ENCODE data around the gene GRIN3B.

Gene GRIN3B

DNA sequence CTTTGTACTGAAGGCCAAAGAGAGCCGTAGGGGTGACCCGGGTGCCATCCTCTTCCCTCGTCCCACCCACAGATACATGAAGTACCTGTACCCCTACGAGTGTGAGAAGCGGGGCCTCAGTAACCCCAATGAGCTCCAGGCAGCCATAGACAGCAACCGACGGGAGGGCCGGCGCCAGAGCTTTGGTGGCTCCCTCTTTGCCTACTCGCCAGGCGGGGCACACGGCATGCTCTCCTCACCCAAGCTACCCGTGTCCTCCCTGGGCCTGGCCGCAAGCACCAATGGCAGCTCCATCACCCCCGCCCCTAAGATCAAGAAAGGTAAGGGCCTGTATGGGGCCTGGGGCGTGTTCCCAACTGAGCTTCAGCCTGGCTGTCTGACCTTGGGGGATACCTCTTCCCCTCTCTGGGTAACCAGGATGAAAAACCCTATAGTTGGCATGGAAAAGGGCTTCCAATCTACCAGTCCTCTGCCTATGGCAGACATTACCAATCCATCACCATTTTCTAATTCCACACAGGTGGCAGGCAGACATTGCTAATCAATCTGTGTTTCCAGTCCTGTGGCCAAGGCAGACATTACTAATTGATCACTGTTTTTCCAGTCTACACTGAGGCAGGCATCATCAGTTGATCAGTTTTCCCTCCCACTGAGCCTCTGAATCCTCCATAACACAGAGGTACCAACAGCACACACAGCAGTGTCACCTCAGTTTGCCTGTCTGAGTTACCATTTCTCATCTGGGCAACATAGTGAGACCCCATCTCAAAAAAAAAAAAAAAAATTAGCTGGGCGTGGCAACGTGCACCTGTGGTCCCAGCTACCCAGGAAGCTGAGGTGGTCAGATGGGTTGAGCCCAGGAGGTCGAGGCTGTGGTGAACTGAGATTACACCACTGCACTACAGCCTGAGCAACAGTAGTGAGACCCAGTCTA, 35.2 kb upstream of the GRIN3B start:
- DNase-seq, result no peak

DNA sequence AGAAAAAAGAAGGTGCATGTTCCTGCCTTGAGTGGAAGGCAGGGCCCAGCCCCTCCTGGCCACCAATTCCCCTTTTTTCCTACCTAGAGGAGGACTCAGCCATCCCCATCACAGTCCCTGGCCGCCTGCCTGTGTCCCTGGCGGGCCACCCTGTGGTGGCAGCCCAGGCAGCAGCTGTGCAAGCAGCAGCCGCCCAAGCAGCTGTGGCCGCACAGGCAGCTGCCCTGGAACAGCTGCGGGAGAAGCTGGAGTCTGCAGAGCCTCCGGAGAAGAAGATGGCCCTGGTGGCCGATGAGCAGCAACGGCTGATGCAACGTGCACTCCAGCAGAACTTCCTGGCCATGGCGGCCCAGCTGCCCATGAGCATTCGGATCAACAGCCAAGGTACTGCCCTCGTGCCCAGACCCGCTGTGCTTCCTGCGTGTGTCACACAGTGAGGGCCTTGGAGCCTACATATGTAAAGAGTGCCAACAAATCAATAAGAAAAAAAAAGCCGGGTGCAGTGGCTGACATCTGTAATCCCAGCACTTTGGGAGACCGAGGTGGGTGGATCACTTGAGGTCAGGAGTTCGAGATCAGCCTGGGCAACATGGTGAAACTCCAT, 33.6 kb upstream of the GRIN3B start:
- DNase-seq, result no peak

DNA sequence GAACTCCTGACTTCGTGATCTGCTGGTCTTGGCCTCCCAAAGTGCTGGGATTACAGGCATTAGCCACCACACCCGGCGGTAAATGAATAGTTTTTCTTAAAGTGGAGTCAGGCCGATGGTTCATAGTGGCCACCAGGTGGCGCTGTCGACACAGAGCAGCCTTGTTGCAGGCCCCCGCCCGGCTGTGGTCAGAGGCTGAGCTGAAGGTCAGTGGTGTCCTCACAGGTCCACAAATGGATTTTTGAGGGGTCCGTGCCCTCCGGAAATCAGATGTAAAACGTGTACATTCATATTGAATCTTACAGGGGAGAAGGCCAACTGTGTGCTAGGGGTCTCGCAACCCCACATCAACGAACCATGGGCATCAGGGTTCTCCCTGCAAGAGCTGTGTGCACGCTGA, 29.5 kb upstream of the GRIN3B start:
- peak in 1 of 2 donors; percentile 14 for DNase-seq

DNA sequence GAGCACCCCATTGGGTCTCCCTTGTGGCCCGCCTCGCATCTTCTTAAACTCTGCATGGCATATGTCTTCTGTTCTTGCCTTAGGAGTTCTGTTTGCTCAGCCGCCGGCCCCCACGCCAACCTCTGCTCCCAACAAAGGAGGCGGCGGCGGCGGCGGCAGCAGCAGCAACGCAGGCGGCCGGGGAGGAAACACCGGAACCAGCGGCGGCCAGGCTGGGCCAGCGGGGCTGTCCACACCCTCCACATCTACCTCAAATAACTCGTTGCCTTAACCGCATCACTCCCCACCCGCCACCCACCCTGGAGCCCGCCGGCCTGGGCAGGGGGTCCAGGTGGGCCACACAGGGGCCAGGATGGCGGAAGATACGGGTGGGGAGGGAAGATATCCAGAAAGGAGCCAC, 28.4 kb upstream of the GRIN3B start:
- no peak for DNase-seq

DNA sequence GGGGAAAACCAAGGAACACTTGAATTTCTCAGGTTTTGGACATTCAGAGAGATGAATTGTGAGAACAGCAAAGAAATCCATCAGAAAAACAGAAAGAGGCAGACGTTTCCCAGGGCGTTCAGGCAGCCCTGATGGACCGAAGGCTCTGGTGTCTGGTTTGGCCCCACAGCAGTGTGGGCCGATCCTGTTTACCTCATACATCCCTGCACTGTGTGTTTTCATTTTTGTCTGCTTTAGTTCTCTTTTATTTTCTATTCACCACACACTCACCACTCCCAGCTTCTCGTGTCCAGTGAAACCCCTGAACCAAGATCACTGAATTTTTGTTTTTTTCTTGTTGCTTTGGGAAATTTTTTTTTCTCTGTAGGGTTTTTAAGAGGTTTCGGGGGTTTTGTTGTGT, 27.9 kb upstream of the GRIN3B start:
- DNase-seq, result no peak

DNA sequence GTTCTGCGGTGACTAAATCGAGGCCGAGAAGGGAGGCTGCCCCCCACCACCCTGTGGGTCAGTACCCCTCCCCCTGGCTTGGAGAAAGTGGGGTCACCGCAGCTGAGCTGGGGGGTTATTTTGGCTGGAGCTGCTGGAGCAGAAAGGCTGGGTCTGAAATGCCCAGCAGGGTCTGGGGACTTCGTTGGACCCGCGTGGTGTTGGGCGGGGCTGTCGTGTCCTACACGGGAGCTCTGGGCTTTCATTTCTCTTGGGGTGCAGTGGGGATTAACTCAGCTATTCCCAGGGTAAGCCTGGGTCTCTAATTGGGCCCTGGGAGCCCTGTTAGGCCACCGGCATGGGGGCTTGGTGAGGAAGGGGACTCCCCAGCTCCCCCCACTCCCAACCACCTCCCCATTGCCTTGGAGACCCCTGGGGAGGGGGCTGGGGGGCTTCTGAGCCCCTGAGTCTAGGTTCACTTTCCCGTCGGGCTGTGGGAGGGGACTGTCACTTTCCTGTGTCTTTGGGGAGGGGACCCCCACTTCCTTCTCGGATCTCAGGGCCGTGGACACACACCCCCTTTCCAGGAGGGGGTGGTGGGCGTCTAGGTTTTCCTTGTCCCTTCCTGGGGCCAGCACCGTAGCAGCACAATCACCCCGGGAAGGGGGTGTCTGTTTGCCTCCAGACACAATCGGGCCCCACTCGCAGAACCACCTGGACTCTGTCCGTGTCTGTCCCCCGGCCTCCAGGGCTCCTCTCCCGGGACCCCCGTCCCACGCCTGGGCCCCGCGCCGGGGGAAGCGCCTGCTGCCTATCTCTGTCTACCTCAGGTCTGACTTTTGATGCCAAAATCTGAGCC, 26.3 kb upstream of the GRIN3B start:
- DNase-seq, result no peak

DNA sequence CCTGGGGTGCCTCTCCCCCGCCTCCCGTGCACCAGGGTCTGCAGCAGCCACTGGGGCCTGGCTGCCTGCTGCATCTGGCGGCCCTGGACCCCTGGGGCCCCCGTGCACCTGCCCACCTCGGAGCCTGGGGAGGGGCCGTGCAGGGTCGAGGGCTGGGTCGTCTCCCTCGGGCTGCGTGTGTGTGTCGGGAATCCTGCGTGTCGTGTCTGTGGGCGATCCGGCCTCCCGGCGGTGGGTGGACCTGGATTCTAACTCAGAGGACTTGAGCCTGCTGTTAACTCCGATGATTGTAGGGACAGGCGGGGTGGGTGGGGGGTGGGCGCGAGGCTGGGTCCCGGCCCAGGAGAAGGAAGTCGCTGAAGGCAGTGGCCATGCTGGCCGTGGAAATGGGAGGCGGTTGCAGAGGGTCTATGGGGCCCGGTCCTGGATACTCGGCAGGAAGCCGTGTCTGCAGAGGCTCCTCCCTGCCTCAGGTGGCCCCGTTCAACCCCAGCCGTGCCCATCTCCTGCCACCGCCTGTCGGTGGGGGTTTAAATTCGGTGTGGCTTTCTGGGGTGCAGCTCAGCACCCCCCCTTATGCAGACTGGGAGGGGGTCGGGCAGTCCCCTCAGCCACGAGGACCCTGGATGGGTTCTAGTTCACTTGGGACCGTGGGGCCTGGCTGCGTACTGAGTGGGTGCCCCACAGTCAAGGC, 25.5 kb upstream of the GRIN3B start:
- DNase-seq, result no peak

DNA sequence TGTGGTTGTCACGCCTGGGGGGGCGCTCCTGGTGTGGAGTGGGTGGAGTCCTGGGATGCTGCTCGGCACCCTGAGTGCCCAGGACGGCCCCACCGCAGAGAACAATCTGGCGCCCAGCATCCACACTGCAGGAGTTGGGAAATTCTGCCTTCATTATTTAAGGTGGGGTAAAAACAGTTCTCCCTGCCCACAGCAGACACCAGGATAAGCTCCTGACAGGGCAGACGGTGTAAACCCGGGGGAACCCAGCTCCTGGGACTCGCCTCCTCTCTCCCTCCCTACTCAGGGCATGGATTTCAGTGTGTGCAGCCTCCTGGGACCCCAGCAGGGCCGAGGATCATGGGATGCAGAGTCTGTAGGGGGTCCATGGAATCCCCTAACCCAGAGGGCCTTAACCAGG, 23.7 kb upstream of the GRIN3B start:
- no peak for DNase-seq

DNA sequence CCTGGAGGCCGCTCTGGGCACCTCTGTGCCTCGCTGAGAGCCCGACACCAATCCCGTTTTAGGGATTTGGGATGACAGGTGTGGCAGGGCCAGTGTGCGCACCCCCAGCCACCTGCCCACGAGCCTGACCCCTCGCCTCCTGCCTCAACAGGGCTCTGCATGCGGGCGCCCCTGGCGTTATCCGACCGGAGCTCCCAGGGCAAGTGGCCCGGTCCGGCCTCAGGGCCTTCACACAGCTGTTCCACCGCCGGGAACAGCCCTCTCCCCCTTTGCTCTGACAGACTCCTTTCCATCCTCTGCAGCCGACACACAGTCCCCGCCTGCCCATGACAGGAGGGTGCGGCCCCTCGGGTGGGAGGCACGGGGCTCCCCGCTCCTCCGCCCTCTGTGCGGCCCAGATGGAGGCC, 23.2 kb upstream of the GRIN3B start:
- DNase-seq, result no peak

DNA sequence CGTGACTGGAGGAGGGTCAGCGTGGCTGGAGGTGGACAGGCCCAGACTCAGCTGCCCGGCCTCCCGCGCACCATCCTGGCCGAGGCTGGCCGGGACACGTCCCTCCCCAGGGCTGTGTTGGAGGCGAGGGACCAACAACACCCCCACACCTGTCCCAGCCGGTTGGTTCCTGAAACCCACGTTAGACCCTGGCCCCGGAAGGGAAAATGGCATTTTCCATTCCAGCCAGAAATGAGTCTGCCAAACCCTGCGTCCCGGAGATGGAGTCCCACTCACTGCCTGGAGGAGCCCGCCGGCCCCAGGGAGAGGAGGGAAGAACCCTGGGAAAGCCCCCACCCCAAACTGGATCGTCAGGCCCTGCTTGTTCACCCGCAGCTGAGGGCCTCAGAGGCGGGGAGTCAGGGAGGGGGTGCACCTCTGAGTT, 20.9 kb upstream of the GRIN3B start:
- no peak for DNase-seq

DNA sequence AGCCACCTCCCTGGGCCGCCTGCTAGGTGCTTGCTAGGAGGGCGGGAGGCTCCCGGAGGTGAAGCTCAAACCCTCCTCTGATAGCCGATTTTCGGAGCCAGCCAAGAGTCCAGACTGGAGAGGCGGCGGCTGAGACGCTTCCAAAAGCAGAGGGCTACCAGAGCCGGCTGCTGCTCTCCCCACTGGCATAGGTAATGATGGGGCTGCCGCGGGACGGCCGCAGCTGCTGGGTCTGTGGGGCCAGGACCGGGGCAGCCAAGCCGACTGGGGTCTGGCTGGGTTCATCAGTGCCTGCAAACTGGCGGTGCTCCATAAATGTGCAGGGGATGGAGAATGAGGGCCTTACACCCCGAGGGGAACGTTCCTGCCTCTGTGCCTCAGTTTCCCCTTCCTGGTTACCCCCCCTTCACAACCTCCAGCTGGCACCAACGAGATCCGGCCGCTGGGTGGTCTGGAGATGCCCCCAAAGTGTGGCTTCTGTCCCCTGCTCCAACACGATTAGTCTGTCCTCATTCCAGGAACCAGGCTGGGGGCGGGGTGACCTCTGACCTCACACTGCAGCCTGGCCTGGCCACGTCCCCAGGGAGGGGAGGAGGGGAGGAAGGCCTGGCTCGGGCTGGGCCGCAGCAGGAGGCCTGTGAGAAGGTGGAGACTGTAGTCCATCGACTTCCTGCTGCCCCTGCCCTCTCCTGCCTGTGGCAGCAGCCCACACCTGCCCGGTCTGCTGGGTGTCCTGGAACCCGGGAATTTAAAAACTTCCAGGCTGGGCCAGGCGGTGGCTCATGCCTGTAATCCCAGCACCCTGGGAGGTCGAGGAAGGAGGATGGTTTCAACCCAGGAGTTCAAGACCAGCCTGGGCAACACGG, 19.9 kb upstream of the GRIN3B start:
- peak; percentile 39 to 52 for DNase-seq

DNA sequence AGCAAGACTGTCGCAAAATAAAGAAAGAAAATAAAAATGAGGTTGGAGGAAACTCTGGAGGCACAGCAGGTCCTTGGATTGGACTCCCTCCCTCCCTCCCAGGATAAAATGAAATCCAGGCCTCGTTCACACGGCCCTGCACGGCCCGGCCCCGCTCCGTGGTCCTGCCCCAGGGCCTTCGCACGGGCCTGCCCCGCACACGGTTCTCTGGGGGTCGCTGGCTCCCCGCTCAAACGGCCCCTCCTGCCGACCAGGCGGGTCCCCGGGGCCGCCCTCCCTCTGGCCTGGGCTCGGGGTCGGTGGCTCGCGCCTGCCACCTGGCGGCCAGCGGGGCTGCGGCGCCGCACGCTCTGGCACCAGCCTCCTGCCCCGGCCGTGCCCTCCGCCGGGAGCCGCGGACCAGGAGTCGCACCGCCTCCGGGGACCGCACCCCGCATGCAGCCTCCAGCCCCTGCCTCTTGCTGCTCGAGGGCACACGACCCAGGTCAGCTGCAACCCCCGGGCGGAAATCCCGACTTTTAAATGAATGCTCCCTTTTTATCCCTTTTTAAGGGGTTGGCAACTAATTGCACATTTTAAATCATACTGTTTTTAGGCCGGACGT, 17.6 kb upstream of the GRIN3B start:
- peak; percentile 58 to 69 for DNase-seq

DNA sequence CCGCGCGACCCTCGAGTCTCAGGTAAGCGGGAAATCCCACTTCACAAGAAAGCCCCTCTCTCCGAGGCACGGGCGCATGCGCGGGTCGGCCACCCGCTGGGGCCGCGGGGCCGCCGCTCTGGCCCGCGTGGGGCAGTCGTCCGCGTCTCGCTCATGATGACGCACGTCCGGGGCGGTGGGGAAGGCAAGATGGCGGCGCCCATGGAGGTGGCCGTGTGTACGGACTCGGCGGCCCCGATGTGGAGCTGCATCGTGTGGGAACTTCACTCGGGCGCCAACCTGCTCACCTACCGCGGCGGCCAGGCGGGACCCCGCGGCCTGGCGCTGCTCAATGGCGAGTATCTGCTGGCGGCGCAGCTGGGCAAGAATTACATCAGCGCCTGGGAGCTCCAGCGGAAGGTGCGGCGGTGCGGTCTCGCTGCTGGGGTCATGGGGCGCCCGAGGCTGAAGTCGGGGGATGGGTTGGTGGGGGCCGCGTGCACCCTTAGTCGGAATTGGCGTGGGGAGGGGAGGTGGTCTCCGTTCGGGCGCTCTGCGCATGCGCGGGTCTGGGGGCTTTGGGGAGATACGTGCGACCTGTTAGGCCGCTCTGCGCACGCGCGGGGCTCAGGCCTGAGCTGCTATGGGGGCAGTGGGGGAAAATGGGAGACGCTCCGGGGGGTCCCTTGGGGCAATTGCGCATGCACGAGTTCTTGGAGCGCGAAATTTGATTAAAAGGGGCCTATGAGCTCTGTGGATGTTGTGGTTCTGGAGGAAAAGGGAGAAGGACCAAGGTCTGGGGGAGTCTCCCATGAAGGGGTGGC, 15.9 kb upstream of the GRIN3B start, which contains the start of gene WDR18:
TSS of gene WDR18 (plus strand) at position 181 of the 803 bp plus-strand sequence. CDS start at position 190, 9 bp downstream.
- DNase-seq, result peak; percentile 88 to 92

DNA sequence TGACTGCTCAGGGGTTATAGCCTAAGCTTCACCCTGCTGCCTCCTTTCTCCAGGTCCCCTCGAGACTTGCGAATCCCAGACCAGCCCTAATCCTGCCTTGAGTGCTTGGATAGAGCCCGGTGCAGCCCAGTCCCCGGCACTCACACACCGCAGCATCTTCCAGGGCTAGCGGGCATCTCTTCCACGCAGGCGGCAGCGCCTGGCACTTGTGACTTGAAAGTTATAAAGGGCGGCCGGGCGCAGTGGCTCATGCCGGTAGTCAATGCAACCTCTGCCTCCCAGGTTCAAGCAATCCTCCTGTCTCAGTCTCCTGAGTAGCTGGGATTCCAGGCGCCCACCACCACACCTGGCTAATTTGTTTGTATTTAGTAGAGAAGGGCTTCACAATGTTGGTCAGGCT, 14.1 kb upstream of the GRIN3B start:
- DNase-seq, result no peak

DNA sequence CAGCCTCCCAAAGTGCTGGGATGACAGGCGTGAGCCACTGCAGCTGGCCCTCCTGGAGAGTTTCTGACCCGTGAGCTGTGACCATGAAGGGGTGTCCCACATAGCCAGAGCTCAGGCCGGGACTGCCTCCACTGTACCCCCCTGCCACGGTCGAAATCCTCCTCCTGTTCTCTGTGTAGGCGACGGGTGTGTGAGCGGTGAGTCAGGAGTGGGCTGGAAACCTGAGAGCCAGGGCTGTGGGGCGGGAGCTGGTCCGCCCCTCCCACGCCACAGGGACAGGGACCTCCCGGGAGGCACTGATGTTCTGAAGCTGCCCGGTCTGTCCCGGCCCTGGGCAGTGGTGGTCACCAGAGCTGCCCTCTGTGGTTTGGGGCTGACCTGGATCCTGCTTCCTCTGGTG, 12.1 kb upstream of the GRIN3B start:
- DNase-seq, result no peak

DNA sequence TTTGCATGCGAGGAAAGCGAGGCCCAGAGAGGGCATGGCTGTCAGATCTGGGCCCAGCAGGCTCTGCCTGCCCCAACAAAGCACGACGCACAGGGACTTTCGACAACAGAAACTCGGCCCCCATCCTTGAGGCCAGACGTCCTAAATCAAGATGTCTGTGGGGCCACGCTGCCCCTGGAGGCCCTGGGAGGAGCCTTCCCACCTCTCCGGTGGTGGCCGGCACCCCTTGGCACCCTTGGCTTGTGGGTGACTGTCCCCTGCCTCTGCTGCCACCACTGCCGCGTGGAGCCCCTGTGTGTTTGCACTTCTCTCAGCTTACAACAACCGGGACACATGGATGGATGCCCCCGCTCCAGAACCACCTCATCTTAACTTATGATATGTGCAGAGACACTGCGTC, 11.7 kb upstream of the GRIN3B start:
- no peak for DNase-seq

DNA sequence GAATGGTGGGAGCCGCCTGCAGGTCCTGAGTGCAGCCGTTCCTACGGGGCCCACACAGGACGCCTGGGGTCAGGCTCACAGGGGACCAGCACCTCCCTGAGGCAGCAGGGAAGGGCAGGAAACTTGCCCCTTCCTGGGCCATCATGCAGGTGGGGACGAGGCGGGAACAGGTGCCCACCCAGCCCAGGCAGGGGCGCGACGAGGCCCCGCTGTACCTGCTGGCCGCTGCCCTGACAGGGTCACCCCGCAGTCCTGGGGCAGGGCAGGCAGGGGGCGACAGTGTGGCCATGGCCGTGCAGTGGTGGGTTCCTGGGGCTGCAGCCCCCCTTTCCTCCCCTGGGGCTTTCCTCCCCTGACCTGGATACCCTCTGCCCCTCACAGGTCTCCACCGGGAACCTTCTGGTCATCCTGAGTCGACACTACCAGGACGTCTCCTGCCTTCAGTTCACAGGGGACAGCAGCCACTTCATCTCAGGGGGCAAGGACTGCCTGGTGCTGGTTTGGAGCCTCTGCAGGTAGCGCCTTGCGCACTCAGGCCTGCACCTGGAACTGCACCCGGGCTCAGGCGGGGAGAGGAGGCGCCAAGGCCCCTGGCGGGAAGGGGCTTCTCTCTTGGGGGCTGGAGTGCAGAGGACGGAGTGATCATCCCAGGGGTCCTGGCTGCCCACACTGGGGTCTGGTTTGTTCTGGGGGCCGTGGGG, 10.7 kb upstream of the GRIN3B start:
- no peak for DNase-seq

DNA sequence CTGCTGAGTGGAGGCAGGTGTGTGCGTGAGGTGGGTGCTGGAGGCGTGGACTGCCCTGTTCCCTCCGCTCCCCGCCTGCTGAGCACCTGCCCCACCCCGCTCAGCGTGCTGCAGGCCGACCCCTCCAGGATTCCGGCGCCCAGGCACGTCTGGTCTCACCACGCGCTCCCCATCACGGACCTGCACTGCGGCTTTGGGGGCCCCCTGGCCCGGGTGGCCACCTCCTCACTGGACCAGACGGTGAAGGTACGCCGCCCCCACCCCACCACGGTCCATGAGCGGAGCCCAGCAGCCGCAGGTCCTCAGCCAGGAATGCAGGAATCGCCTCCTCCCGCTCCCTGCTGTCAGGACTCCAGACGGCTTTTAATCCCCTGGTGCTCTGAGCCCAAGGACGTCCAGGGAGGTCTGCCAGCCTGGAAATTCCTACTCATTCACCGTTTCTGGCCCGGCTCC, 10.1 kb upstream of the GRIN3B start:
- DNase-seq, result no peak

DNA sequence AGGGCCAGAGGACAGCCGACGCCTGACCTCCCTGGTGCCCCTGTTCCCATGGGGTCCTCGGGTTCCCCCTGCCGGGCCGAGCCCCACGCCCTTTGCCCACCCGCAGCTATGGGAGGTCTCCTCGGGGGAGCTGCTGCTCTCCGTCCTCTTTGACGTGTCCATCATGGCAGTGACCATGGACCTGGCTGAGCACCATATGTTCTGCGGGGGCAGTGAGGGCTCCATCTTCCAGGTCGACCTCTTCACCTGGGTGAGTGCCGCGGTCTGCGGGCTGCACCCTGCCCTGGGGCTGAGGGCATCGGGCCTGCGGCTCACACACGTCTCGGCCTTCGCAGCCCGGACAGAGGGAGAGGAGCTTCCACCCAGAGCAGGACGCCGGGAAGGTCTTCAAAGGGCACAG, 9.5 kb upstream of the GRIN3B start:
- DNase-seq, result no peak

Measured in inflammatory macrophage (primary cell).